OCI-LY3 (cell line): ENCODE measurements around the gene ZNF385C.

ENCODE experiments used
- CTCF ChIP-seq: fragments of 200-600, 300-600 bp; sonication (generic); IDR thresholded peaks from 2 replicates; pipeline ENCODE4 v1.5.1; 2014; ENCODE audit warnings: antibody characterized with exemption, low read length, low read depth
- EZH2phosphoT487 ChIP-seq: fragments of 200-600 bp; shearing (Covaris generic); IDR thresholded peaks from 2 replicates; pipeline ENCODE4 v1.6.1; 2018; ENCODE audit warnings: antibody characterized with exemption, mixed run types, low read depth

DNA sequence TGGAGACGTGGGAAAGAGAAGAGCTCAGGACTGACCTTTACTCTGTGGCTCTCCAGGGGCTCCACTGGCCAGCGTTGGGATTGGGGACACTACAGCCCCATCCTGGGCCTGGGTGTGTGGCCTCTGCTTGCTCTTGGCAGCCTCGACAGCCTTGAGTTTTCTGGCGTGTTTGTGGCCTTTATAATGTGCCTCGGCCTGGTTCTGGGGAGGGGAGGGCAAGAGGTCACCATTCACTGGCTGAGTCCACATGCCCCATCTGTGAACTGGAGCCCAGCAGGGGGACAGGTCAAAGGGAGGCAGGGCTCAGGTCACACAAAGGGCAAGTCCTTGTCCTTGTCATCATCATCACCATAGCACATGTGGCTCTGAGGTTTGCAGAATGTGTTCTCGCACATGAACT is 66.7 kb downstream of the ZNF385C start:
- no peak for TF ChIP-seq CTCF
- TF ChIP-seq EZH2phosphoT487: no peak
